ENCODE results near the gene MAPK8. TPM values are rescaled to one million over a fixed set of nuclear protein-coding genes. Genes with fewer than 3 reads are reported as not detected.
"Not testable (repeated sequence)": the region's sequence is repeated elsewhere in the genome, so short reads cannot be mapped to it uniquely, and the experiment has no call there.

MAPK8 gene
- total RNA-seq, 1 donor from 2014 or later = 49.4 TPM

GRCh38 chr10:48399551-48399950 is 93.1 kb downstream of the MAPK8 start:
- intact Hi-C loops (cut with DNase I) = no loop called here

GRCh38 chr10:48400129-48400849 is 93.8 kb downstream of the MAPK8 start:
- ATAC-seq (no peak), DNase-seq (ENCODE audit: low spot score) (no peak)
- intact Hi-C loops (cut with DNase I) = no loop called here

More at GRCh38 chr10:48399551-48399950, 93.1 kb downstream of the MAPK8 start:
- ATAC-seq (no peak), DNase-seq (ENCODE audit: low spot score) (no peak)

- no peak for ATAC-seq
- intact Hi-C loops (cut with DNase I) = no loop called here
- no peak for DNase-seq (ENCODE audit: low spot score)
These were observed 94.4 kb downstream of the MAPK8 start for GRCh38 chr10:48400850-48401220.

- ATAC-seq (no peak), DNase-seq (ENCODE audit: low spot score) (no peak)
- intact Hi-C loops (cut with DNase I) = no loop called here
These were observed 98.2 kb downstream of the MAPK8 start for GRCh38 chr10:48404646-48405045.

- DNase-seq (ENCODE audit: low spot score) (no peak), ATAC-seq (no peak)
- intact Hi-C loops (cut with DNase I) = no loop called here
These were observed 99.7 kb downstream of the MAPK8 start for GRCh38 chr10:48406204-48406603.

GRCh38 chr10:48406658-48407057 is 100.2 kb downstream of the MAPK8 start:
- intact Hi-C loops (cut with DNase I) = no loop called here
- DNase-seq (ENCODE audit: low spot score) = no peak
- no peak for ATAC-seq

- intact Hi-C loops (cut with DNase I) = no loop called here
- DNase-seq (ENCODE audit: low spot score) (no peak), ATAC-seq (no peak)
These were observed 104.0 kb downstream of the MAPK8 start for GRCh38 chr10:48410503-48410902.

- intact Hi-C loops (cut with DNase I) = no loop called here
- no peak for DNase-seq (ENCODE audit: low spot score)
- no peak for ATAC-seq
These were observed 105.0 kb downstream of the MAPK8 start for GRCh38 chr10:48411510-48411909.

GRCh38 chr10:48412081-48412480 is 105.6 kb downstream of the MAPK8 start:
- ATAC-seq (no peak), DNase-seq (ENCODE audit: low spot score) (no peak)
- intact Hi-C loops (cut with DNase I) = no loop called here

GRCh38 chr10:48412933-48413332 is 106.5 kb downstream of the MAPK8 start:
- ATAC-seq (no peak), DNase-seq (ENCODE audit: low spot score) (no peak)
- intact Hi-C loops (cut with DNase I) = no loop called here

- no peak for DNase-seq (ENCODE audit: low spot score)
- intact Hi-C loops (cut with DNase I) = no loop called here
- ATAC-seq = no peak
These were observed 107.7 kb downstream of the MAPK8 start for GRCh38 chr10:48414160-48414559.

- intact Hi-C loops (cut with DNase I) = no loop called here
- ATAC-seq (no peak), DNase-seq (ENCODE audit: low spot score) (no peak)
These were observed 108.3 kb downstream of the MAPK8 start for GRCh38 chr10:48414778-48415177.

- intact Hi-C loops (cut with DNase I) = no loop called here
- ATAC-seq (no peak), DNase-seq (ENCODE audit: low spot score) (no peak)
These were observed 110.2 kb downstream of the MAPK8 start for GRCh38 chr10:48416584-48417232.

GRCh38 chr10:48417374-48417773 is 110.9 kb downstream of the MAPK8 start:
- intact Hi-C loops (cut with DNase I) = no loop called here
- no peak for DNase-seq (ENCODE audit: low spot score)
- ATAC-seq = no peak

GRCh38 chr10:48418189-48418788 is 111.8 kb downstream of the MAPK8 start:
- intact Hi-C loops (cut with DNase I) = no loop called here
- no peak for ATAC-seq
- no peak for DNase-seq (ENCODE audit: low spot score)

- intact Hi-C loops (cut with DNase I) = no loop called here
- DNase-seq (ENCODE audit: low spot score) = no peak
- no peak for ATAC-seq
These were observed 113.2 kb downstream of the MAPK8 start for GRCh38 chr10:48419714-48420113.

GRCh38 chr10:48421862-48422261 is 115.4 kb downstream of the MAPK8 start:
- intact Hi-C loops (cut with DNase I) = not testable (repeated sequence)

GRCh38 chr10:48423884-48424283 is 117.4 kb downstream of the MAPK8 start:
- no peak for ATAC-seq
- DNase-seq (ENCODE audit: low spot score) = no peak
- intact Hi-C loops (cut with DNase I) = no loop called here

More at GRCh38 chr10:48421862-48422261, 115.4 kb downstream of the MAPK8 start:
- not testable (repeated sequence) for DNase-seq (ENCODE audit: low spot score); ATAC-seq

GRCh38 chr10:48428896-48429295 is 122.4 kb downstream of the MAPK8 start:
- intact Hi-C loops (cut with DNase I) = no loop called here
- DNase-seq (ENCODE audit: low spot score) = no peak
- no peak for ATAC-seq

- no peak for DNase-seq (ENCODE audit: low spot score)
- intact Hi-C loops (cut with DNase I) = no loop called here
- ATAC-seq = no peak
These were observed 122.8 kb downstream of the MAPK8 start for GRCh38 chr10:48429309-48429708.

Data from sciatic nerve (tissue), 2 donors.